ENCODE results near the gene SHBG.

DNA sequence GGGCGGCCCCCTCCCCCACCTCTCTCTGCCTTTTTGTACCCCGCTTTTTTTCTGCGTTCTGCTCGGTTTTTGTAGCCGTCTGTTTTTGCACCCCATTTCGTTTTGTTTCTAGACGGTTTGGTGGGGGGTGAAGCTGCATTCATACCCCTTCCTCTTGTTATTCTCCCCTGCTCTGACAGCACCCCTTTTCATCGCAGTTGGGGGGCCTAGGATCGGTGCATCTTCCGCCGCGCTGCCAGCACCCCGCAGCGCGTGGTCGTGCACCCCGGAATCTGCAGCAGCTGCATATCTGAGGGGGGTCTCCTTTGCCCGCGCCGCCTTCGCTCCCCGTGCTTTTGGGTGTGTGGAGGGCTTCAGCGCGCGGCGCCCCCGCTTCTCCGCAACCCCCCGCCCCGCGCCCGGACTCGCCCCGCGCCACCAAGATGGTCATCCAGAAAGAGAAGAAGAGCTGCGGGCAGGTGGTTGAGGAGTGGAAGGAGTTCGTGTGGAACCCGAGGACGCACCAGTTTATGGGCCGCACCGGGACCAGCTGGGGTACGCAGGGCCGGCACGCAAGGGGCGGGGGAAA is 21.2 kb downstream of the SHBG start:
- TF ChIP-seq ZNF274 (IDR thresholded peaks at IDR 0.05; ENCODE audit: low read depth, low read length): no peak
- TF ChIP-seq SUZ12 (IDR thresholded peaks at IDR 0.05; ENCODE audit: extremely low read depth, insufficient read depth, insufficient read length): no peak
- TF ChIP-seq YY1 (IDR thresholded peaks at IDR 0.05; ENCODE audit: insufficient read depth, insufficient read length): no peak
